WTC11 (cell line): ENCODE measurements around the gene IKZF2.

Experiments used
- CTCF ChIP-seq: fragments of 200-600 bp; IDR thresholded peaks from 2 replicates; pipeline ENCODE4 v1.8.0; 2022; ENCODE audit warnings: antibody characterized with exemption
- FOXJ3 ChIP-seq: sonication (generic); formaldehyde crosslinking; IDR thresholded peaks from 2 replicates; pipeline ENCODE4 v1.9.0; 2021; ENCODE audit warnings: missing genetic modification reagents, mild to moderate bottlenecking, borderline replicate concordance
- ZBTB21 ChIP-seq: sonication (generic); formaldehyde crosslinking; IDR thresholded peaks from 2 replicates; pipeline ENCODE4 v1.8.1; 2023; ENCODE audit warnings: mild to moderate bottlenecking, missing genetic modification reagents, borderline replicate concordance

GRCh38 chr2:213101109-213101508 is 50.3 kb downstream of the IKZF2 start:
- TF ChIP-seq CTCF (no peak), ZBTB21 (no peak), FOXJ3 (CRISPR knock-in tag) (no peak)
